GM23338 (cell line): ENCODE measurements around the gene HSFX1.
"Not testable (repeated sequence)": the region's sequence is repeated elsewhere in the genome, so short reads cannot be mapped to it uniquely, and the experiment has no call there.

Experiments used
- CREB1 ChIP-seq: fragments of 250-450 bp; sonication (Bioruptor Pico); IDR thresholded peaks from 2 replicates; pipeline ENCODE4 v1.5.0; 2020; ENCODE audit warnings: low read depth, mild to moderate bottlenecking, moderate library complexity
- CTCF ChIP-seq, 2 experiments: fragments of 200-600 bp in 1 of 2; sonication (generic) in 1 of 2; conservative IDR thresholded peaks; 2 replicates each; pipeline versions ENCODE4 v1.5.1 to v1.6.1; 2016 to 2017; ENCODE audit warnings: antibody characterized with exemption in 2 of 2, low read depth in 2 of 2, mild to moderate bottlenecking in 2 of 2, moderate library complexity in 1 of 2
- EZH2phosphoT487 ChIP-seq: fragments of 200-600 bp; sonication (generic); IDR thresholded peaks from one replicate; pipeline ENCODE4 v1.8.1; 2018; ENCODE audit warnings: antibody characterized with exemption; ENCODE audit not compliant: unreplicated experiment
- POLR2AphosphoS5 ChIP-seq: IDR thresholded peaks from 2 replicates; pipeline ENCODE4 v1.6.1; 2016; ENCODE audit warnings: antibody characterized with exemption, low read depth
- REST ChIP-seq: IDR thresholded peaks from one replicate; pipeline ENCODE4 v1.6.1; 2018; ENCODE audit warnings: antibody characterized with exemption; ENCODE audit not compliant: unreplicated experiment

GRCh38 chrX:149746390-149747007, 27.4 kb upstream of the HSFX1 start:
- TF ChIP-seq CTCF (conservative IDR thresholded peaks at IDR 0.05; ENCODE audit: low read depth in 2 of 2); REST; CREB1; EZH2phosphoT487; POLR2AphosphoS5: not testable (repeated sequence)
